PC-9 (cell line): ENCODE data around the gene MPV17.

ENCODE experiments used
- CTCF ChIP-seq: fragments of 200-600 bp; sonication (generic); conservative IDR thresholded peaks from 2 replicates; pipeline ENCODE4 v1.6.1; 2017; ENCODE audit warnings: mixed run types, antibody characterized with exemption, mild to moderate bottlenecking, moderate library complexity
- EZH2 ChIP-seq: fragments of 200-600 bp; sonication (generic); IDR thresholded peaks from 2 replicates; pipeline ENCODE4 v1.8.0; 2017; ENCODE audit warnings: antibody characterized with exemption, low read depth

- TF ChIP-seq CTCF: no peak
- TF ChIP-seq EZH2: no peak
Measured at GRCh38 chr2:27284996-27285395, 37.9 kb downstream of the MPV17 start.
